GM21619 (cell line): ENCODE data around the gene PPIF.

Experiments
- ATAC-seq: cut with Tn5 transposase; IDR thresholded peaks from one replicate; pipeline ENCODE4 v1.9.1; 2021; ENCODE audit not compliant: unreplicated experiment

PPIF gene

GRCh38 chr10:79399223-79399831 lies 52.1 kb downstream of the PPIF start:
- no peak for ATAC-seq

GRCh38 chr10:79400146-79401004 lies 53.1 kb downstream of the PPIF start:
- ATAC-seq, result peak; percentile 76

DNA sequence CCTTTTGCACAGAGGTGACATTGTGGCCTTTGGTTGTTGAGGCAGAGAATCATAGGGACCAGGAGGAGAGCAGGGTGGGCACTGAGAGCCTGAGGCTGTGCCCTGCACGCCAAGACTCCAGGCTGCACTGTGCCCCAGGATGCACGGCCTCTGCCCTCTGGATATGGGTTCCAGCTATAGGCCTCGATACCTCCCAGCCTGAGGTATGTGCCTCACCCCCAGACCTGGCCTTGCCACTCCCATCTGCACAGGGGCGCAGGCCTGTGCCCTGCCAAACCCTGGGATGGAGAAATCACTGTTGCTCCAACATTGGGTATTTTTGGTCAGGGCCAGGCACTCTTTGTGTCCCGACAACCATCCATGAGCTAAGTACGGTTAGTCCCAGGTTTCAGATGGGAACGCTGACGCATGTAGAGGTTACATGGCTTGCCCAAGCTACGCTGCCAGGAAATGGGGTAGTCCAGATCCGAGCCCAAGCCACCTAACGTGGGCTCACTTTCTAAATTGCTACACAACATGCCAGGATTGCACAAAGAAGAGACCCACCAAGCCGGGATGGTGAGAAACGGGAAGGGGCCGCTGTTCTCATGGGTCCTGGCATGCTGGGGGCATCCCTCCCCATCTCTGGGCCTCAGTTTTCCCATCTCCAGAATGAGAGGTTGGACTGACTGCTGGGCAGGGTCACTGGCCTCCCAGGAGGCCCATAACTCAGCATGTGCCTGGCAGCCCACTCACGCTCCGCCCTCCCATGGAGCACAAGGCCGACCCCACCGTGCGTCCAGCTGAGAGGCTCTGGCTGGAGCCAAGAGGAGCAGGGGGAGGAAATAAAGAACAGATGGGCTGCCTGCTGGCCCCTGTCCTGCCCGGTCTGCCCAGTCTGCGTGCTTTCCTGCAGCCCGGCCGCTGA lies 54.0 kb downstream of the PPIF start:
- no peak for ATAC-seq

DNA sequence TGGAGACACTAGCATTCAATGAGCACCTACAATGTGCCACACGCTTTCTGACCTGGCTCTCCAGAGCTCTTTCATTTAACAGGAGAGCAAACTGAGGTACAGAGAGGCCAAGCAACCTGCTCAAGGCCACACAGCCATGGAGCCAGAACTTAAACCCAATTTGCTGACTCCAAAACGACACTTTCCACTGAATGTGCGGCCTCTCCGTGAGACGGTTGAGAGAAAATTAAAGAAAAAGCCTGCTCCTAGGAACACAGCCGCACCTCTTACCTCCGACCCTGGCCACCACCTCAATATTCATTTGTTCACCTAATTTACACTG lies 55.3 kb downstream of the PPIF start:
- ATAC-seq, result no peak

- no peak for ATAC-seq
Observed at GRCh38 chr10:79402951-79403350, 55.7 kb downstream of the PPIF start.

DNA sequence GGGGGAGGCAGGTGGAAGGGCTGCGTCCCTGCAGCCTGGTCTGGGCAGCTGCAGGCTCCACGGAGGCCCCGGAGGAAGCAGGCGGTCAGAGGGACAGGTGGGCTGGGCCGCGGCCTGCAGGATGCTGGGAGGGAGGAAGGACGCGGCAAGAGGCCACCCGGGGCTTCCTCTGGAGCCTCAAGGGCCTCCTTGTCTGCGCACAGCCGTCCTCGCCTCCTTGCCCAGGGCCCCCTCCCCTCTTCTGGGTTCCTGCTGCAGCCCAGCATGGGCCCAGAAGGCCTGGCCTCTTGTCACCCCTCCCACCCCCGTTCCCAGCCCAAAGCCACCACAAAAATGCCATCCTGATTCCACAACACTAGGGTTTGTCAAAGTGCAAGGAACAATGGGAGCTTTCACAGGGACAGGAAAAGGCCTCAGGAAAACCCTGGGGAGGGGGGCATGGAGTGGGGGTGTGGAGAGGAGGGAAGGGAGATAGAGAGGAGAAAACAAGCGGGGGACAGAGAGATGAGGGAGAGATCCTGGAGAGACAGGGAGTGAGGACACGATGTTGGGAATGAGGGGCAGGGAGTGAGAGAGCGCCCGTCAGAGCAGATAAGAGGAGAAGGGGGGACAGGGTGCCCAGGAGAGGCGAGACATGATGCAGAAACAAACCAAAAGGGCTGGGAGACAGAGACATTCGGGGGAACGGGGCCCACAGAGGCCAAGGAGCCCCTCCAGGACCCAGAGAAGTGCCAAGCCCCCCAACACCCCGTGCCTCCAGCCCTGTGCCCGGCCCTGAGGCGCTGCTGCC lies 56.4 kb downstream of the PPIF start:
- no peak for ATAC-seq

GRCh38 chr10:79404231-79404609 lies 57.0 kb downstream of the PPIF start:
- ATAC-seq, result no peak

- ATAC-seq, result no peak
Observed at GRCh38 chr10:79404690-79405131, 57.4 kb downstream of the PPIF start.
